NCI-H146 treated with DMSO at 0.1 percent for 48 hours (cell line): ENCODE results near the gene GLIS2.

Experiments
- DNase-seq: peaks from one replicate; lab custom pipeline; 2025; ENCODE audit not compliant: unreplicated experiment; lab: John Stamatoyannopoulos, UW

Gene GLIS2

GRCh38 chr16:4315186-4316107, at the start of gene GLIS2:
Gene GLIS2, plus strand, starts transcription at chr16:4316067. Its CDS starts 16,214 bp downstream, at chr16:4332281.
- peak; percentile 79 for DNase-seq

GRCh38 chr16:4266372-4266771, 49.5 kb upstream of the GLIS2 start:
- no peak for DNase-seq

DNA sequence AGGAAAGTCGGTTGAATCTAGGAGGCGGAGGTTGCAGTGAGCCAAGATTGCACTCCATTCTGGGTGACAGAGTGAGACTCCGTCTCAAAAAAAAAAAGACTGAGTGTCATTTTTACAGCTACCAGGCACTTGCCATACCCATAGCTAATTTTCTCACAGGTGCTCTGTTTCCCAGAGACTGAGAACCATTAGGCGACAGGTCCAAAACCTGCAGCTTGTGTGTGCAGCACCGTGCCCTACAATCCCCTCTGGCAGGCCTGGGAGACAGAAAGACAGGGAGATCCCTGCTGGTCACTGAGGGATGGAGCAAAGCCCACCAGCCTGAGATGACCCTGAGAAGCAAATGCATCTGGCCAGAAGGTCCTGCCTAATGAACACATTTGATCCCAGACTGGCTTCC, 45.8 kb upstream of the GLIS2 start:
- no peak for DNase-seq

DNA sequence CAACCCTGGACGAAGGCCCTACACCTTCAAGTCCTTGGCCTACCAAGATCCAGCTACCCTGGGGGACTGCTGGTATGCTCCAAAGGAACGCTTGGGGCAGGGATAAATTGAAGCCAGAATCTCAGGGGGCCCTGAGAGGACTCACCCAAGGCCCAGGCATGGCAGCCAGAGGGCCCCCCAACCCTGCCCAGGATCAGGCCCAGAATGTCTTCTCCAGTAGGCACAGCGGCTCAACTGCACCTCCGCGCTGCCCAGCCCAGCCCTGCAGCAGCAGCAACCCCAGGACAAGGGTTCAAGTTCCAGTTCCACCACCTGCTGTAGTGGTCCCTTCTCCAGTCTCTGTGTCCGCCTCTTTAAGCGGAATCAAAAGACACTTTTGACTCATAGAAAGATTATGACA, 45.3 kb upstream of the GLIS2 start:
- no peak for DNase-seq

GRCh38 chr16:4271176-4272113, 44.4 kb upstream of the GLIS2 start:
- peak; percentile 92 for DNase-seq

DNA sequence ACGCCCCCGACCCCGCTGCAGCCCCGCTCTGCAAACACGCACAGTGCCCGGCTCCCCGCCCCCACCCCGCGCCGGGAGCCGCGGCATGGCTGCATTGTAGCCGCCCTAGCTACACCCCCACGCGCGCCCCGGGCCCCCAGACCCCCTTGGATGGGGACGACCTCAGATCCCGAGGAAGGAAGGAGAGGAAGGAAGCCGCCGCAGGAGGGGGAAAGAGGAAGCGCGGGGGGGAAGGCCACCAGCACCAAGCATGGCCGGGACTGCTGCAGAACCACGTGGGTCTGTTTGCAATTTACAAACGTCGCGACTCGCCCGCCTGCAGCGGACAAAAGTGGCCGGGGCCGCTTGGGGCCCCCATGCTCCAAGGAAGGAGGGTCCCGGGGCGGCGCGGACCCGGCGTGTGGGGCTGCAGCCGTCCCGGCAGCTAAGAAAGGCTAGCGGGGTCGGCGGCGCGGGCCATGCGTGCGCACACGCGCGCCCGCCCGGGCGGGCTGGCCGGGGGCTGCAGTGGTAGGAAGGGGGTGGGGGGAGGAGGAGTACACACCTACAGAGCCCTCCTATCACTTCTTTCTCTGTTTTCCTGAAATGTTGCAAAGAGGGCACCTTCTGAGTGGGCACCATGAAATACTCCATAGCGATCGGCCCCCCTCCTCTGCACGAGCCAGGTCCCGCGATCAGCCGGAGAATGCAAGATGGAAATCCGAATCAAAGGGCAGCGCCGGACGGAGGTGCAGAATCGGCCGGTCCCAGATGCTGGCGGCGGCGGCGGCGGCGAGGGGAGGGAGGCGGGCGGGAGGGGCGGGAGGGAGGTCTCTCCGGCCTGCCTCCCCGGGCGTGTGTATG, 43.5 kb upstream of the GLIS2 start:
- DNase-seq = peak; percentile 21

DNA sequence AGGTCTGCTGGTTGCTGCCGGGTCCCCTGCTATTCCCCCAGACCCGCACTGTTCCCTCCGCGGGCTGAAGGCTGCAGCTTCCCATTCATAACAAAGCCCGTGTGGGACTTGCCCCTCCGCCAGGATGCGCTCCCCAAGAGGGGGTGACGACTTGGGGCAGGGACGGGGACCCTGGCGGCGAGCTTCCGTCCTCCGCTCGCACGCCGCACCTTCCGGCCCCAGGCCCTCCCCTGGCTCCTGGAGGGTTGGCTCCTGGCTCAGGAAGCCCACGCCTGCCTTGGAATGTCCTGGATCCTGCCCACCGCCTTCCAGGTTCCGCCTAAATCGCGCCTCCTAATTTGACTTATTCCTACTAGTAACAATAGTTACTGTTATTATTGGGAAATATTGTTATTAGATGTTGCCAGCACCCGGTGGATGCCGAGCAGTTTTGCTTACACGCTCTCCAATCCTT, 42.0 kb upstream of the GLIS2 start:
- peak; percentile 31 for DNase-seq

DNA sequence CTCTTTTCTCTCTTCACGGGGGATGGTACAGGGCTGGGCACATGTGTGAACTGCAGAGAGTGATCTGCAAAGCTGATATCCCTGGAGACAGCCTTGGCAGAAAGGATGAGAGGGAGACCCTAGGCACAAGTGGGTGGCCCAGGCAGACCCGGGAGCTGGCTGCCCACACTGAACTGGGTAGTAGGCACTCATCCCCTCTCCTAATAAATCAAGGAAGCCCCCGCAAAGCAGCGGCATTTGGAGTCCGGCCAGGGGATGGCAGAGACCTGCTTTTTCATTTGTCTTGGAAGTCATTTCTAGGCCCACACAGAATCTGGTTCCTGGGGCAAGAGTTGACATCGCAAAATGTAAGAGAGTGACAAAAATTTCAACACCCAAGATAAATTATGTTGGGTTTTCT, 40.0 kb upstream of the GLIS2 start:
- DNase-seq = no peak

GRCh38 chr16:4277987-4278513, 37.8 kb upstream of the GLIS2 start:
- DNase-seq = no peak

- DNase-seq = no peak
These were observed 35.2 kb upstream of the GLIS2 start for GRCh38 chr16:4280625-4281024.

GRCh38 chr16:4283441-4283840, 32.4 kb upstream of the GLIS2 start:
- DNase-seq = no peak

GRCh38 chr16:4283939-4284338, 31.9 kb upstream of the GLIS2 start:
- no peak for DNase-seq

- DNase-seq = no peak
These were observed 30.7 kb upstream of the GLIS2 start for GRCh38 chr16:4285167-4285566.

GRCh38 chr16:4288148-4288921, 27.5 kb upstream of the GLIS2 start:
- DNase-seq = peak; percentile 34

DNA sequence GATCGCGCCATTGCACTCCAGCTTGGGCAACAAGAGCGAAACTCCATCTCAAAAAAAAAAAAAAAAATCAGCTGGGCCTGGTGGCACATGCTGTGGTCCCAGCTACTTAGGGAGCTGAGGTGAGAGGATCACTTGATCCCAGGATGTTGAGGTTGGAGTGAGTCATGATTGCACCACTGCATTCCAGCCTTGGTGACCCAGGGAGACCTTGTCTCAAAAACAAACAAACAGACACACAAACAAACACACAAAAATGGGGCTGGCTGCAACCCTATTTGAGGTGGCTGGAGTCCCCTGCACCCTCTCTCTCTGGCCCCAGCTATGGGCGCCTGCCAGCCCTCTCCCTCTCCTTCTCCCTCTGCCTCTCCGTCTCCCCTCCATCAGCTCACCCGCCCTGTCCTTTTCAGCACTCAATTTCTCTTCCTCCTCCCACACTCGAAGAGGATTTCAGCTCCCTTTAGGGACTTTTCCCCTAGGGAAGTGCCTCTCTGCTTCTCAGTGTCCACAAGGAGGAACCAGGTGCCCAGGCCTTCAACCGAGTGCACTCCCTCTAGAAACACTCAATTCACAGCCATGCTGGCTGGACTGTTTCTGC, 25.5 kb upstream of the GLIS2 start:
- DNase-seq = no peak

DNA sequence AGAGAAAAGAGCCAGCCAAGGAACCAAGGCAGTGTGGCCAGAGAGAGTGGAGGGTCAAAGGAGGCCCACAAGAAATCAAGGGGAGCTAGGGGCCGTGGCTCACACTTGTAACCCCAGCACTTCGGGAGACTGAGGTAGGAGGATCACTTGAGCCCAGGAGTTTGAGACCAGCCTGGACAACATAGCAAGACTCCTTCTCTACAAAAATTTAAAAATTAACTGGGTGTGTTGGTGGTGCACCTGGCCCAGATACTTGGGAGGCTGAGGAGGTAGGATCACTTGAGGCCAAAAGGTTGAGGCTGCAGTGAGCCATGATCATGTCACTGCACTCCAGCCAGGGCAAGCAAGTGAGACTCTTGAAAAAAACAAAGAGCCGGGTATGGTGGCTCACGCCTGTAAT, 24.2 kb upstream of the GLIS2 start:
- no peak for DNase-seq

GRCh38 chr16:4293181-4293716, 22.6 kb upstream of the GLIS2 start:
- DNase-seq = no peak

DNA sequence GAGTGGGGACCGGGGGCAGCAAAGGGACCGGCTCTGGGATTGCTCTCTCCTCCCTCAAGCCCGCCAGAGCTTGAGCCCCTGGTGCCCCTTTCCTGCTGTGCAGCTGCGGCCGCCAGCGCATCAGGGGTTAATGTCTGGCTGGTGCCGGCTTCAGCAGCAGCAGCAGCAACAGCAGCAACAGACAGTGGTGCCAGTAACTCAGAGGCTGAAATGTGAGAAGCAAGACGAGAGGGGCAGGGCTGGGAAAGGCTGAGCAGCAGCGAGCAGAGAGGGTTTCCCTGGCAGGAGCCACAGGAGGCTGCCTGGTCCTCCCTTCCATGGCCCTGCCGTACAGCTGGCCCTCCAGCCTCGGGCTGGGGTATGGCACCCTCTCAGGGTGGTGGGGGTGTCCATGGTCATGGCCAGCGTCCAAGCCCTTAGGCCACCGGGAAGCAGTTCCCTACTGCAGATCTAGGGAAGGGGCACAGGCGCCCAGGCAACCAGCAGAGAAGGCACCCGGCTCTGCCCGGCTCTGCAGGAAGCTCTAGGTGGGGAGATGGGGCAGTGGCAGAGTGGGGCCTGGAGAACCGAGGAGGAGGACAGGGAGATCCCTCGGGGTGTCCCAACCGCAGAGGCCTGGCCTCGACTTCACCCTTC, 21.9 kb upstream of the GLIS2 start:
- DNase-seq = peak; percentile 68

GRCh38 chr16:4295581-4295980, 20.3 kb upstream of the GLIS2 start:
- DNase-seq = no peak
